ENCODE measurements around the gene GALNT17.

Gene GALNT17

DNA sequence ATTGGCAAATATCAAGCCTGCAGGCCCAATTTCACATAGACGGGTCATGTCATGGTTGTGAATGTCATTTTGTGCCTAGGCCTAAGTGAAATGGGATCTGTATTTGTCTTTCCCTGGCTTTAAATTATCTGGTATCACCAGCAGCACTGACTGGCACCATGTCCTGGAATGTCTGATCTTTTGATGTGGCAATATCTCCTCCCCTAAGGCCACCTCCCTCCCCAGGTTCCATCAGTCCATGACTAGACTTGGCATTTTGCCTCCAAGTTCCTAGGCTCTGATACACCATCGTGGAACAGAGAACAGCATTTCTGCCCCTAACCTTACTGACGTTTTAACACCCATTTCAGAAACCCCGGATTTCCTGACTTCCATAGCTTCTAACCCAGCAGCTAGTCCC lies 513.9 kb downstream of the GALNT17 start:
- DNase-seq = no peak

DNA sequence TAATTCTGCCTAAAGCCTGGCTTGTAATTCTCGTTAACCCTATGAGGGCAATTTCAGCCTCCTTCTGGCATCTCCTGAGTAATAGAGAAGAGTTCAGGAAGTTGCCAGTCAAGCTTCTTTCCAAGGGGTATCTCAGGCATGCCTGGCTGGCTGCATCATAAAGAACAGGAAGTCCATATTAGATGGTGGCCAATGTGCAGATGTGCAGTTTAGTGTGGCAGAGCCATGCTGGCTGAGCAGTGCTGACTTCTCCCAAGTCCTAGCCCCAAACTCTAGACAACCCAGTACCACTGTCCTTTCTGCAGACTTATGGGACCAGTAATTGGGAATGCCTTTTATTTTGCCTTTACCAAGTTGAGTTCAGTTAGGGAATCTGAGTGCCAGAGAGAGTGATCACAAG lies 517.9 kb downstream of the GALNT17 start:
- no peak for DNase-seq

GRCh38 chr7:71650653-71651337 lies 518.9 kb downstream of the GALNT17 start:
- DNase-seq = no peak

GRCh38 chr7:71652510-71652909 lies 520.6 kb downstream of the GALNT17 start:
- no peak for DNase-seq

DNA sequence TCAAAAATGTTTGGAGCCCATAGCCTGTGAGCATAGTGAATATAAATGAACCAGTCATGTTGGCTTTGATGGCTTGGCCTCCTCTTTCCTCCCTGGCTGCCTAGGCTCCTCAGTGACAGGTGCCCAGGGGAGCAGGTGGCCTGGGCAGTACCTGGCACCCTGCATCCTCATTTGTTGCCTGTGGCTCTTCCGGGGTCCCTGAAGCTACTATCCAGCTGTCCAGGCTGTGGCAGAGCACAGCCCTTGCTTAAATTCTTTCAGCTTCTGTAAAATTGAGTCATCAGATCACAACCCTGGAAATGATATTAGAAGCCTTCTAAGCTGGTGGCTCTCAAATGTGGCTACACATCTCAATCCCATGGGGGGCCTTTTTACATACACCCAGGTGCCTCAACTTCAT lies 525.4 kb downstream of the GALNT17 start:
- DNase-seq = no peak

DNA sequence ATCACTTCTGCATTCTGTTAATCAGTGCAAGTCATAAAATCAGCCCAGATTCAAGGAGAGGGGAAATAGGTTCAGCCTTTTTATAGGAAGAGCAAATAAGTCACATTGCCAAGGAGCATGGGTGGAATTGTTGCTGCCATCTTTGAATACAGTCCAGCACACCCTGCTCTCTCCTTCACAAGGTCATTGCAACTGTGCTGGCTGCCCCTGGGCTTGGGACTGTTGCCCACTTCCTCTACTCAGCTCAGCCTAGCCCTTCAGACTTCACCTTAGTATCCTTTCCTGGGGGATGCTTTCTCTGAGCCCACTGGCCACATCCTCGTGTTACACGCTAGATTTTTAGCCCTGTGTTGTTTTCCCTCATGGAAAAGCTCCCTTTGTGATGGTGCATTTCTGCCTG lies 527.7 kb downstream of the GALNT17 start:
- no peak for DNase-seq

DNA sequence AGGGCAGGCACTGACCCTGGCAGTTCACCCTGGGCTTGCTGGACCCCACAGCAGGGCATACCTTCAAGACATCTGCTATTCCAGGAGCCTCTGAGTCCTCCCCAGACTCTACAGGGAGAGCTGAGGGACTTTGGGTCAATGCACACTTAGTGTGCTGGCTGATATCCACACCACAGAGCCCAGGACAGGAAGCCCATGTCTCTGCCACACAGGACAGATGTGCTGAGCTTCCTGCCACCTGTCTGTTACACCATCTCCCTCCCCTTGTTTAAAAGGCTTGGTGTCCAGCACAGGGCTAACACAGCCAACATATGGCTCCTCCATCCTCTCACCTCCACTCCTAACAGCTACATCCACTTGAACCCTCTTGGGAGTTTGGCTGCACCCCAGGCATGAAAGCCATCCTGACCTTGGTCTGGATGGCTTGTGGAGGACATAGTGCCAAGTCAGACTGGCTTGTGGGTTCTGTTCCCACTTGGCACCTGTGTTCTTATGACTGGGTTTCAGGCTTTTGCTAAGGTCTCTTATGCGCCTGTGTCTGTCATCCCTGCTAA lies 529.8 kb downstream of the GALNT17 start:
- DNase-seq = no peak

GRCh38 chr7:71665716-71666115 lies 533.8 kb downstream of the GALNT17 start:
- no peak for DNase-seq

- no peak for DNase-seq
Measured at GRCh38 chr7:71668572-71668971, 536.6 kb downstream of the GALNT17 start.

DNA sequence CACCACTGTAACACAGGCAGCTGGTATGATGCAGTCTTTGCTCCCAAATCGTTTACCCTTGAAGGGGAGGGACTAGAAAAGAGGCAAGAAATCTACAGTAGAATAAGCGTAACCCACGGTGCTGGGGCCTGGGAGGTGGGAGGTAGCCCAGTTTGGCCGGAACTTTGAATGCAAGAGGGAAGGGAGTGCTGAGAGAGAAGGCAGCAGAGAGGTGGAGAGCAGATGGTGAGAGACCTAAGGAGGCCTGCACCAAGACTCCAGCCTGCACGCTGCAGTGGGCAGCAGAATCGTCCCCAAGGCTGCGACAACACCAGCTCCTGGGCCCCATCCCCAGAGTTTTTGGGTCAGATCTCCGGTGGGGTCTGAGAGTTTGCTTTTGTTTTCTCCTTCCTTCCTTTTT lies 547.5 kb downstream of the GALNT17 start:
- no peak for DNase-seq

GRCh38 chr7:71682181-71682580 lies 550.2 kb downstream of the GALNT17 start:
- no peak for DNase-seq

GRCh38 chr7:71682841-71683781 lies 551.2 kb downstream of the GALNT17 start:
- DNase-seq = no peak

GRCh38 chr7:71687286-71687685 lies 555.3 kb downstream of the GALNT17 start:
- no peak for DNase-seq

DNA sequence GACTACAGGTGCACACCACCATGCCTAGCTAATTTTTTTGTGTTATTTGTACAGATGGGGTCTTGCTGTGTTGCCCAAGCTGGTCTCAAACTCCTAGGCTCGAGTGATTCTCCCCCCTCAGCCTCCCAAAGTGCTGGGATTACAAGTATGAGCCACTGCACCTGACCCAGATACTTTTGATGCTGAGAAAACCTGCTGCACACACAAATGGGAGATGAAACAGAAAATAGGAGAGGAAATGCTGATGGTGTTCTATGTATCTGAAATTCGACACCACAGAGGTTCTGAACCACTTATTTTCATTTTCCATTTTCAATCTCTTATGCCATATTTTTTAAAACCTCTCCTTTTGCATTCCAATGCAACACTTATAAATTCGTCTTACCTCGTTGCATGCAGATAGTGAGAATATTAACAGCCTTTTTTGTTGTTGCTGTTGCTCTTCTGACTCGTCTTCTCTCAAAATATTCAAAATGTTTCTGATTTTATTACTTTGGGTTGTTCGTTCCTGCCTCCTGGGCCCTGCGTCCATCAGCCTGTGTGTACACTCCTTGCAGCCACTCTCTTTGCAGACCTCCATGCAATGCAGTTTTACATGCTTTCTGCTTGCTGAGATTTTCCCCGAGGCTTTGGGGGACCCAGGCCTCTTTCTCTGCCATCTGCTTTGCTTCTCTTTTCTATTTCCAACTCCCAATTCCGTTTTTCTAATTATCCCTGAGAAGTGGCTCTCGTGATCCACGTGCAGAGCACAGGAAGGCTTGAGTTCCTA lies 556.1 kb downstream of the GALNT17 start:
- no peak for DNase-seq

DNA sequence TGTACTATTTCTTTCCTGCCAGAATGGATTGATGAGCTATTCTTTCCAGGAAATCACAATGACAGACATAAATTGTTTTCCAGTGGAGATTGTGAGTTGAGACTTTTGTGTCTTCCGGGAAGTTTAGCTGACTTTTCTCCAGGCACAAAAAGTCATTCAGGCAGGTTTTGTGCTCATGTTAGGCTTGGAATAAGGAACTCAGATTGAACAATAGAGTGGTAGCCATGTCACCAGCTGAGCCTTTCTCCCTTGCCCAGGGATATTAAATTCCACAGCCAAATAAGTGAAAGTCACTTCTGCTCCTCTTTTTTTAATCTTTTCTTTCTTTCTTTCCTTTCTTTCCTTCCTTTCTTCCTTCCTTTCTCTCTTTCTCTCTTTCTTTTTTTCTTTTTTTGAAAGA lies 559.6 kb downstream of the GALNT17 start:
- DNase-seq = no peak

- DNase-seq = no peak
Measured at GRCh38 chr7:71694665-71695064, 562.7 kb downstream of the GALNT17 start.

DNA sequence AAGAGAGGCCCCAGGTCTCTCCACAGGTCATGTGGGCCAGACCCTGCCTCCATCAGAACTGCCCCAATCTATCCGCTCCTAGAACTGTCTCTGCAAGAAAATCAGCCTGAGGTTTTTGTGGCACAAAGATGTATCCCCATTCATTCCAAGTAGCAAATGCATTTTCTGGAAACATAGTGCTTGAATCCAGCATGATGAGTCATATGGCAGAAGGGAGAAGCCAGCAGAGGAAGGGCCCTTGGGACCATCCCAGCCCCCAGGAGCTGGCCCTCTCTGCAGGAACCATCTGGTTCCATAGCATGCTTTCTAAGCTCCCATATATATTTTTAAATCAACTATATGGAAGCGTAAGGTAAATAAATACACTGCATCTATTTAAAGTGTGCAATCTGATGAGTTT lies 563.2 kb downstream of the GALNT17 start:
- no peak for DNase-seq

- no peak for DNase-seq
Measured at GRCh38 chr7:71696511-71696910, 564.6 kb downstream of the GALNT17 start.

GRCh38 chr7:71697400-71697799 lies 565.5 kb downstream of the GALNT17 start:
- DNase-seq = no peak

- DNase-seq = no peak
Measured at GRCh38 chr7:71705217-71705616, 573.3 kb downstream of the GALNT17 start.

DNA sequence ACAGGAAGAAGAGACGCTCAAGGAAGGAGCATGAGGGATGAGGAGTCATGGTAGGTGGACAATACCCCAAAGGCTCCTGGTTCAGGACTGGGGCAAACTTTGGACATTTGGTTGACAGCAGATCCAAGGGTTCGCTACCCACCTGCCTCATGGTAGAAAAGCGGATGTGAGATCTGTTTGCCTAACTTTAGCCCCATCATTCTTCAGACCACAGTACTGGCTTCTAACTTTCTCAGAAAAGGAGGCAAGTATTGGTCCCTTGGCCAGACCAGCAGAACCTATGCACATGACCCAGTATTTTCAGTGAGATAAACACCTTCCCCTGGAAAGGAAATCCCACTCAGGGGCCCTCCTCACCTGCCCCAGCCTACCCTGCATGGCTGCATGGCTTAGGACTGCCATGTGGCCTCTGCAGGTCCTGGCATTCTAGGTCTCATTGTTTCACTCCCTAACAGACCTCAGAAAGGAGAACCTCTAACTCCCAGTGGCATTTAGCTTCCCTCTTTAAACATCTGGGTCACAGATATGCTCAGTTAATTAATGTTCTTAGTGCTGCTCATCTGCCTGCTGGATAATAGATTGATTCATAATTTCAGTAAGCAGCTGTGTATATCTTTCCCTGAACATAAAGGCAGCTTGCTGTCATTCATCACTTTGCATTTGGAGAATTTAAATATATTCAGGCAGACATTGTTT lies 574.1 kb downstream of the GALNT17 start:
- no peak for DNase-seq

DNA sequence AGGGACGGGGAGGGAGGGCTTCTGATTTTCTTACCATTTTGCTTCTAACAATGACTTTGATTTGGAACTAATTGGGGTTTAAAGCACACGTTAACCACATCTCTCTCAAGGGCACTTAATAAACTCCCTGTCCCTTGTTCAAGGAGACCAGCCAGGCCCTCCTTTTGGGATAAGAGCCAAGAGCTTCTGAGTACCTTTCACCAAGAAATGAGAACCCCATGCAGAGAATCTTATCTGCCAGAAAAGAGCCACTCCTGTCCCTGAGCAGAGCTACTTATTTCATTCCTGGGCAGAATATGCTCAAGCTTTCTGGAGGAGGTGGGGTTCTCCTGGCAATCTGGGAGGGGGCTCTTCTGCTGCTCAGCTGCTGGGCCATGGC lies 574.6 kb downstream of the GALNT17 start:
- no peak for DNase-seq

GRCh38 chr7:71707041-71707440 lies 575.1 kb downstream of the GALNT17 start:
- no peak for DNase-seq
